Hippocampal formation (tissue), 2 donors: ENCODE measurements around the gene CAPG.
"Not testable (repeated sequence)": the region's sequence is repeated elsewhere in the genome, so short reads cannot be mapped to it uniquely, and the experiment has no call there.

Experiments
- DNase-seq, 2 donors: peaks; one replicate each; lab custom pipeline; 2025; lab: John Stamatoyannopoulos, UW

Gene CAPG

GRCh38 chr2:85420536-85421259 lies 10.5 kb upstream of the CAPG start:
- DNase-seq = peak; percentile 75 to 90

GRCh38 chr2:85419009-85419675 lies 9.0 kb upstream of the CAPG start:
- DNase-seq = no peak

- DNase-seq = peak; percentile 85 to 93
Measured at GRCh38 chr2:85418132-85419008, 8.2 kb upstream of the CAPG start, which contains the start of gene SH2D6. Gene SH2D6, plus strand, starts transcription at chr2:85418714. Its CDS starts 10,752 bp downstream, at chr2:85429466.

GRCh38 chr2:85415980-85416650 lies 5.9 kb upstream of the CAPG start:
- DNase-seq = no peak

GRCh38 chr2:85414761-85415553 lies 4.8 kb upstream of the CAPG start:
- no peak for DNase-seq

GRCh38 chr2:85414421-85414759 lies 4.2 kb upstream of the CAPG start:
- DNase-seq = not testable (repeated sequence)

- no peak for DNase-seq
Measured at GRCh38 chr2:85413592-85414420, 3.6 kb upstream of the CAPG start.

- DNase-seq = no peak
Measured at GRCh38 chr2:85411405-85411748, 1.2 kb upstream of the CAPG start.

GRCh38 chr2:85410584-85411404 lies 628 bp upstream of the CAPG start:
- DNase-seq = no peak

- no peak for DNase-seq
Measured at GRCh38 chr2:85405201-85406059, 4.7 kb downstream of the CAPG start.

GRCh38 chr2:85401844-85402243 lies 8.3 kb downstream of the CAPG start:
- DNase-seq = no peak

GRCh38 chr2:85401464-85401805 lies 8.7 kb downstream of the CAPG start:
- no peak for DNase-seq

GRCh38 chr2:85400541-85401463 lies 9.4 kb downstream of the CAPG start:
- no peak for DNase-seq

- DNase-seq = no peak
Measured at GRCh38 chr2:85400023-85400422, 10.1 kb downstream of the CAPG start.

- no peak for DNase-seq
Measured at GRCh38 chr2:85399183-85399455, 11.0 kb downstream of the CAPG start.

- DNase-seq = no peak
Measured at GRCh38 chr2:85398426-85399182, 11.6 kb downstream of the CAPG start.

- no peak for DNase-seq
Measured at GRCh38 chr2:85397925-85398331, 12.2 kb downstream of the CAPG start.
